Effector memory CD4-positive, alpha-beta T cell (primary cell): ENCODE results near the gene GADD45B.
"Not testable (repeated sequence)": the region's sequence is repeated elsewhere in the genome, so short reads cannot be mapped to it uniquely, and the experiment has no call there.

Experiments
- DNase-seq, 3 donors: peaks; one replicate each; pipeline ENCODE4 v3.0.0-alpha.2; 2020
- H3K27ac ChIP-seq: 2 replicates; pipeline ENCODE4 v1.7.0; 2013; ENCODE audit warnings: mild to moderate bottlenecking, low read length, moderate library complexity; ENCODE audit not compliant: insufficient read depth, poor library complexity, severe bottlenecking
- H3K27me3 ChIP-seq: replicated peaks from 2 replicates; pipeline ENCODE4 v1.7.0; 2013; ENCODE audit warnings: mild to moderate bottlenecking, low read length; ENCODE audit not compliant: insufficient read depth, control insufficient read depth, poor library complexity, severe bottlenecking
- H3K36me3 ChIP-seq: 2 replicates; pipeline ENCODE4 v1.7.0; 2013; ENCODE audit warnings: mild to moderate bottlenecking, low read length, moderate library complexity; ENCODE audit not compliant: control insufficient read depth, insufficient read depth
- H3K4me1 ChIP-seq: 2 replicates; pipeline ENCODE4 v1.7.0; 2013; ENCODE audit warnings: low read length, mild to moderate bottlenecking; ENCODE audit not compliant: control insufficient read depth, insufficient read depth, poor library complexity, severe bottlenecking
- H3K4me3 ChIP-seq: 2 replicates; pipeline ENCODE4 v1.7.0; 2013; ENCODE audit warnings: low read length, low read depth, mild to moderate bottlenecking; ENCODE audit not compliant: insufficient read depth, poor library complexity, severe bottlenecking
- H3K9me3 ChIP-seq: 2 replicates; pipeline ENCODE4 v1.7.0; 2013; ENCODE audit warnings: mild to moderate bottlenecking, low read length, moderate library complexity; ENCODE audit not compliant: control insufficient read depth

Gene GADD45B

GRCh38 chr19:2511991-2512390, 36.1 kb downstream of the GADD45B start:
- Histone ChIP-seq H3K27ac (no peak overlapping the region), H3K9me3 (peaks cover 3% of the 10 kb centered on the region), H3K27me3 (no peaks in the 10 kb centered on the region), H3K36me3 (no peaks in the 10 kb centered on the region), H3K4me1 (no peaks in the 10 kb centered on the region), H3K4me3 (no peak overlapping the region)
- no peak for DNase-seq

DNA sequence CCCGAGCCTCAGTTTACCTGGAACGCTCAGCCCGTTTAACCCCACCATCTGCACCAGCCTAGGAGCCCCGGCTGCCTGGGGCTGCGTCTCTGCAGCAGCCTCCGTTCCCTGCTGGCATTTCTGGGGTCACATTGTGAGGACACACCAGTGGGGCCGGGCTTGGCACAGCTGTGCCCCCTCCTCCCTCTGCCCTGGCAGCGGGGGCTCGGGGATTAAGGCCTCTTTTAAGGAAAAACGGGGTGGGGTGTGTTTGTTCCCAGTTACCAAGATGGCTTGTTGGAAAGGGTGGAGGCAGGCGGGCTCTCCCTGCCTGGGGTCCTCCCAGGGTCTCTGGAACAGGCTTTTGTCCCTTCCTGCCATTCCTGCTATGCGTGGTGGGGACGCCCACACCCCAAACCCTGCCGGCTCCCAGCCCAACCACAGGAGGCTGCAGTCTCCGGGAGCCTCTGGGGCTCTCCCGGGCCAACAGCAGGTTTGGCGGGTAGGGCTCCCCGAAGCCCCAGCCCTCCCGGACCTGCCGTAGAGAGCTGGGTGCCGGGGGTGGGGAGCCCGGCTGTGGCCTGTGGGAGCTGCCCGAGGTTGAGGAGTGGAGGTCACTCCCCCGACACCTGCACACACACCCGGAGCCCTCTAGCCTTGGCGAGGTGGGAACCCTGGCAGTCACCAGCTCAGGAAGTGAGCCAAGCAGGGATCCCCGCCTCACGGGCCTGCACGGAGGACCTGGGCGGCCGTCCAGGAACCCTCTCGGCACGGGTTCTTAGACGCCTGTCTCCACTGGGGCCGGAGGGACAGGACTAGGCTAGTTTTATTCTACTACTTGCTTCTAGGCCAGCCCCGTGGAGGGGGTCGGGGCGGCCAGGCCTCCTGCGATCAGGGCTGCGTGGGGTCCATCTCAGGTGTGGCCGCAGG, 36.9 kb downstream of the GADD45B start:
- no peaks in the 10 kb centered on the region for H3K27me3 ChIP-seq
- H3K36me3 ChIP-seq, result no peaks in the 10 kb centered on the region
- H3K4me3 ChIP-seq, result no peak overlapping the region
- H3K4me1 ChIP-seq, result peaks cover 2% of the 10 kb centered on the region
- H3K9me3 ChIP-seq, result peaks cover 3% of the 10 kb centered on the region
- H3K27ac ChIP-seq, result no peak overlapping the region
- DNase-seq, result no peak

- Histone ChIP-seq H3K4me1 (peaks cover 9% of the 10 kb centered on the region), H3K27me3 (no peaks in the 10 kb centered on the region), H3K36me3 (no peaks in the 10 kb centered on the region), H3K9me3 (no peaks in the 10 kb centered on the region), H3K27ac (no peak overlapping the region), H3K4me3 (no peak overlapping the region)
- DNase-seq, result no peak
These were observed 39.1 kb downstream of the GADD45B start for GRCh38 chr19:2514981-2515518.

- no peaks in the 10 kb centered on the region for H3K36me3 ChIP-seq
These were observed 40.8 kb downstream of the GADD45B start for GRCh38 chr19:2516727-2517126.

GRCh38 chr19:2517881-2518601, 42.1 kb downstream of the GADD45B start:
- Histone ChIP-seq H3K4me3 (no peak overlapping the region), H3K27me3 (no peaks in the 10 kb centered on the region), H3K4me1 (peaks cover 9% of the 10 kb centered on the region), H3K9me3 (no peaks in the 10 kb centered on the region), H3K36me3 (no peaks in the 10 kb centered on the region), H3K27ac (no peak overlapping the region)
- DNase-seq, result no peak

More at GRCh38 chr19:2516727-2517126, 40.8 kb downstream of the GADD45B start:
- no peaks in the 10 kb centered on the region for H3K9me3 ChIP-seq
- no peak overlapping the region for H3K27ac ChIP-seq
- no peaks in the 10 kb centered on the region for H3K27me3 ChIP-seq
- no peak for DNase-seq
- H3K4me1 ChIP-seq, result peaks cover 9% of the 10 kb centered on the region
- no peak overlapping the region for H3K4me3 ChIP-seq

DNA sequence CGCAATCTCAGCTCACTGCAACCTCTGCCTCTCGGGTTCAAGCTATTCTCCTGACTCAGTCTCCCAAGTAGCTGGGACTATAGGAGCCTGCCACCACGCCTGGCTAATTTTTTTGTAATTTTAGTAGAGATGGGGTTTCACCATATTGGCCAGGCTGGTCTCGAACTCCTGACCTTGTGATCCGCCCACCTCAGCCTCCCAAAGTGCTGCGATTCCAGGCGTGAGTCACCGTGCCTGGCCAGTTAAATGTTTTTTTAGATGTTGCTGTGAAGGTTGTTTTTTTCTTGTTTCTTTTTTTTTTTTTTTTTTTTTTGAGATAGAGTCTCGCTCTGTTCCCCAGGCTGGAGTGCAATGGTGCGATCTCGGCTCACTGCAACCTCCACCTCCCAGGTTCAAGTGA, 42.9 kb downstream of the GADD45B start:
- H3K4me3 ChIP-seq, DNase-seq, H3K36me3 ChIP-seq, H3K27me3 ChIP-seq, H3K27ac ChIP-seq, H3K4me1 ChIP-seq, H3K9me3 ChIP-seq: not testable (repeated sequence)

- no peak for DNase-seq
- H3K36me3 ChIP-seq, result no peaks in the 10 kb centered on the region
- H3K27me3 ChIP-seq, result no peaks in the 10 kb centered on the region
- no peak overlapping the region for H3K27ac ChIP-seq
- H3K4me1 ChIP-seq, result peaks cover 9% of the 10 kb centered on the region
- H3K9me3 ChIP-seq, result no peaks in the 10 kb centered on the region
- no peak overlapping the region for H3K4me3 ChIP-seq
These were observed 43.6 kb downstream of the GADD45B start for GRCh38 chr19:2519482-2519881.

- no peak overlapping the region for H3K27ac ChIP-seq
- no peak for DNase-seq
- H3K36me3 ChIP-seq, result no peaks in the 10 kb centered on the region
- no peaks in the 10 kb centered on the region for H3K9me3 ChIP-seq
- no peak overlapping the region for H3K4me3 ChIP-seq
- no peaks in the 10 kb centered on the region for H3K27me3 ChIP-seq
- H3K4me1 ChIP-seq, result no peaks in the 10 kb centered on the region
These were observed 47.8 kb downstream of the GADD45B start for GRCh38 chr19:2523630-2524311.

DNA sequence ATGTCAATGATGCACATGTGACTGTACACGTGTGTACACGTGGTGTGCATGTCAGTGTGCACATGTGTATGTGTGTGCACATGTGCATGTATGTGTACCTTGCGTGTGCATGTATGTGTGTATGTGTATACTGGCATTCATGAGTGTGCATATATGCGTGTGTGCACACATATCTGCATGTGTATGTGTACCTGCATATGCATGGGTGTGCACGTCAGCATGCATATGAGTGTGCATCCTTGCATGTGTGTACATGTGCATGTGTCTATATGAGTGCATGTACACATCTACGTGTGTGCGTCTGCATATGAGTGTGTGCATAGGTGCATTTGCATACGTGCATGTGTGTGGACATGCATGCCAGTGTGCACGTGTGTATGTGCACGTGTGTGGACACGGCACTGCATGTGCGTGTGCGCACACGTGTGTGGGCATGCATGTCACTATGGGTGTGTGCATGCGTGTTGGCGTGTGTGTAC, 48.5 kb downstream of the GADD45B start:
- Histone ChIP-seq H3K27me3 (no peaks in the 10 kb centered on the region), H3K27ac (no peak overlapping the region), H3K9me3 (no peaks in the 10 kb centered on the region), H3K4me3 (no peak overlapping the region), H3K4me1 (no peaks in the 10 kb centered on the region), H3K36me3 (no peaks in the 10 kb centered on the region)
- no peak for DNase-seq
